CD4-positive, alpha-beta memory T cell (primary cell): Measurements from ENCODE around the gene GPR61. TPM values are rescaled to one million over a fixed set of nuclear protein-coding genes. Genes with fewer than 3 reads are reported as not detected.

Experiments
- CTCF ChIA-PET: fragments of 350-600 bp; sonication (Branson Sonifier 250); formaldehyde crosslinking; loops from one replicate; lab custom pipeline; 2021; ENCODE audit warnings: inconsistent platforms; ENCODE audit not compliant: partially characterized antibody; lab: Charles Lee
- POLR2A ChIA-PET: fragments of 350-600 bp; sonication (Branson Sonifier 250); formaldehyde crosslinking; loops from one replicate; lab custom pipeline; 2021; ENCODE audit not compliant: partially characterized antibody; lab: Charles Lee
- DNase-seq, 5 donors: peaks; one replicate each; pipeline versions ENCODE4 v3.0.0 to v3.0.0-alpha.2; 2020 to 2022; ENCODE audit warnings: mixed read lengths in 1 of 5
- H3K27ac ChIP-seq: one replicate; pipeline ENCODE4 v1.7.0; 2013; ENCODE audit warnings: low read depth, low read length
- H3K27me3 ChIP-seq: 2 replicates; pipeline ENCODE4 v1.7.0; 2013; ENCODE audit warnings: mild to moderate bottlenecking, low read length, moderate library complexity; ENCODE audit not compliant: insufficient read depth
- H3K36me3 ChIP-seq: 2 replicates; pipeline ENCODE4 v1.7.0; 2013; ENCODE audit warnings: mild to moderate bottlenecking, low read length, moderate library complexity; ENCODE audit not compliant: insufficient read depth
- H3K4me1 ChIP-seq: 2 replicates; pipeline ENCODE4 v1.7.0; 2013; ENCODE audit warnings: mild to moderate bottlenecking, low read length, moderate library complexity; ENCODE audit not compliant: insufficient read depth
- H3K4me3 ChIP-seq, 2 donors: one replicate each; pipeline ENCODE4 v1.7.0; 2013; ENCODE audit warnings: low read length in 2 of 2, mild to moderate bottlenecking in 1 of 2
- H3K9me3 ChIP-seq, 2 donors: one replicate each; pipeline ENCODE4 v1.7.0; 2013; ENCODE audit warnings: low read length in 2 of 2, control low read depth in 1 of 2; ENCODE audit not compliant: control insufficient read depth in 1 of 2
- H3K27ac Mint-ChIP-seq, 7 donors: one replicate each; pipeline ENCODE4 v1.8.0; 2020 to 2021; ENCODE audit warnings: mixed read lengths in 7 of 7, mild to moderate bottlenecking in 6 of 7, inconsistent platforms in 3 of 7, moderate library complexity in 3 of 7
- H3K27me3 Mint-ChIP-seq, 2 donors: one replicate each; pipeline ENCODE4 v1.8.0; 2020 to 2021; ENCODE audit warnings: mixed read lengths in 2 of 2
- H3K36me3 Mint-ChIP-seq, 2 donors: one replicate each; pipeline ENCODE4 v1.8.0; 2020 to 2021; ENCODE audit warnings: mixed read lengths in 2 of 2, inconsistent platforms in 1 of 2, mild to moderate bottlenecking in 1 of 2
- H3K4me1 Mint-ChIP-seq, 4 donors: one replicate each; pipeline ENCODE4 v1.8.0; 2020 to 2021; ENCODE audit warnings: mixed read lengths in 4 of 4, mild to moderate bottlenecking in 1 of 4
- H3K4me3 Mint-ChIP-seq, 8 donors: one replicate each; pipeline ENCODE4 v1.8.0; 2020 to 2021; ENCODE audit warnings: mixed read lengths in 8 of 8, mild to moderate bottlenecking in 7 of 8, moderate library complexity in 6 of 8, inconsistent platforms in 3 of 8
- H3K9me3 Mint-ChIP-seq, 8 donors: one replicate each; pipeline ENCODE4 v1.8.0; 2020 to 2021; ENCODE audit warnings: mixed read lengths in 8 of 8, mild to moderate bottlenecking in 5 of 8, inconsistent platforms in 3 of 8, moderate library complexity in 1 of 8
- intact Hi-C: fragments of 100-400 bp; cut with micrococcal nuclease; formaldehyde crosslinking; loops from one replicate; pipeline ENCODE4 v1.15.1; 2023
- polyA plus RNA-seq, 2 donors: library from polyadenylated mRNA; unstranded; fragments of 300-500 nt; fragmentation: Illumina TruSeq; gene quantifications; one replicate each; pipeline ENCODE4 v1.2.3, GENCODE V29; 2021
- total RNA-seq, 2 experiments: library from RNA; stranded (reverse); gene quantifications; one replicate each; pipeline ENCODE4 v1.2.3, GENCODE V29; 2021

The GPR61 gene
- total RNA-seq (under 1 TPM in 1 of 2 experiments, not detected in 1; 0.53 TPM), polyA plus RNA-seq (under 1 TPM; 0.35 to 0.84 TPM)

GRCh38 chr1:109539676-109540075 lies at the start of gene GPR61:
TSS of gene GPR61 (plus strand) at chr1:109539872. CDS start at chr1:109543023, 3,151 bp downstream.
- H3K4me1 Mint-ChIP-seq: peaks cover 0 to 1% (median 0%) of the 10 kb centered on the region in 4 donors
- no peaks in the 10 kb centered on the region for H3K36me3 Mint-ChIP-seq
- no peak within 1 kb of the TSS for H3K27ac ChIP-seq
- no peaks in the 10 kb centered on the region for H3K9me3 Mint-ChIP-seq
- DNase-seq: no peak
- ChIA-PET CTCF (interaction anchor here (1.4 to 21.4 kb wide), 3 partner anchors 9 to 93 kb away, joined by 4 to 1669 read pairs (median 314); partner anchors contain the start of genes AMIGO1, ATXN7L2 and CYB561D1), POLR2A (interaction anchor here (1.1 to 2.0 kb wide), 2 partner anchors 9 to 42 kb away, joined by 3 to 7 read pairs; partner anchors contain the start of gene GNAI3)
- peaks cover 0 to 2% of the 10 kb centered on the region in 2 donors for H3K27me3 Mint-ChIP-seq
- no peaks in the 10 kb centered on the region for H3K4me1 ChIP-seq
- no peaks in the 10 kb centered on the region for H3K9me3 ChIP-seq
- no peaks in the 10 kb centered on the region for H3K27me3 ChIP-seq
- H3K4me3 Mint-ChIP-seq: no peak within 1 kb of the TSS
- no peaks in the 10 kb centered on the region for H3K36me3 ChIP-seq
- H3K27ac Mint-ChIP-seq: peak within 1 kb of the TSS in 2 of 7 donors; percentile 31 to 59
- no peak within 1 kb of the TSS for H3K4me3 ChIP-seq
- intact Hi-C loops: no loop called here

- peak; percentile 63 to 73 (median 65) for DNase-seq
- peaks cover 6% of the 10 kb centered on the region for H3K36me3 ChIP-seq
- Mint-ChIP-seq H3K9me3 (no peaks in the 10 kb centered on the region), H3K27me3 (no peaks in the 10 kb centered on the region), H3K4me1 (peaks cover 7 to 33% (median 20%) of the 10 kb centered on the region in 4 donors), H3K4me3 (peak overlapping the region in 3 of 8 donors; percentile 15 to 65 (median 29)), H3K36me3 (peaks cover 10 to 33% of the 10 kb centered on the region in 2 donors), H3K27ac (peak overlapping the region in 1 of 7 donors; percentile 80)
- H3K9me3 ChIP-seq: no peaks in the 10 kb centered on the region
- intact Hi-C loops: loop anchor here (1.0 to 5.0 kb wide), 3 partner anchors 42 to 492 kb away; partner anchors contain the start of gene AHCYL1
- CTCF ChIA-PET: interaction anchor here (0.6 to 37.2 kb wide), 20 partner anchors 9 to 494 kb away, joined by 3 to 1669 read pairs (median 3); partner anchors contain the start of genes AHCYL1, AMIGO1, GNAI3 and GPR61
- H3K27me3 ChIP-seq: no peaks in the 10 kb centered on the region
- POLR2A ChIA-PET: interaction anchor here (0.8 to 23.6 kb wide), 7 partner anchors 9 to 68 kb away, joined by 3 to 438 read pairs (median 4); partner anchors contain the start of gene AMIGO1
- no peak overlapping the region for H3K4me3 ChIP-seq
- H3K27ac ChIP-seq: no peak overlapping the region
- H3K4me1 ChIP-seq: peaks cover 23% of the 10 kb centered on the region
These were observed 49.4 kb upstream of the GPR61 start for GRCh38 chr1:109490029-109490933.

GRCh38 chr1:109490934-109491302 lies 48.8 kb upstream of the GPR61 start:
- Histone ChIP-seq H3K9me3 (no peaks in the 10 kb centered on the region), H3K27ac (no peak overlapping the region), H3K36me3 (peaks cover 6% of the 10 kb centered on the region), H3K4me3 (no peak overlapping the region), H3K27me3 (no peaks in the 10 kb centered on the region), H3K4me1 (peaks cover 27% of the 10 kb centered on the region)
- Mint-ChIP-seq H3K27ac (peak overlapping the region in 1 of 7 donors; percentile 80), H3K36me3 (peaks cover 13 to 32% of the 10 kb centered on the region in 2 donors), H3K27me3 (no peaks in the 10 kb centered on the region), H3K4me3 (peak overlapping the region in 2 of 8 donors; percentile 29 to 65), H3K9me3 (no peaks in the 10 kb centered on the region), H3K4me1 (peaks cover 12 to 36% (median 24%) of the 10 kb centered on the region in 4 donors)
- ChIA-PET CTCF (interaction anchor here (0.8 to 37.2 kb wide), 20 partner anchors 7 to 494 kb away, joined by 3 to 1669 read pairs (median 3); partner anchors contain the start of genes AHCYL1, AMIGO1, ATXN7L2 and GNAI3), POLR2A (interaction anchor here (0.8 to 23.6 kb wide), 6 partner anchors 9 to 69 kb away, joined by 3 to 438 read pairs (median 7); partner anchors contain the start of gene AMIGO1)
- no peak for DNase-seq
- intact Hi-C loops: loop anchor here (1.0 to 5.0 kb wide), 3 partner anchors 41 to 491 kb away; partner anchors contain the start of gene AHCYL1

GRCh38 chr1:109491372-109491771 lies 48.3 kb upstream of the GPR61 start:
- Mint-ChIP-seq H3K36me3 (peaks cover 16 to 34% of the 10 kb centered on the region in 2 donors), H3K27me3 (no peaks in the 10 kb centered on the region), H3K27ac (peak overlapping the region in 2 of 7 donors; percentile 26 to 42), H3K4me3 (no peak overlapping the region), H3K4me1 (peaks cover 17 to 39% (median 27%) of the 10 kb centered on the region in 4 donors), H3K9me3 (no peaks in the 10 kb centered on the region)
- ChIA-PET CTCF (interaction anchor here (0.9 to 37.2 kb wide), 13 partner anchors 7 to 493 kb away, joined by 3 to 1669 read pairs (median 4); partner anchors contain the start of genes AHCYL1, AMIGO1, ATXN7L2 and GNAI3), POLR2A (interaction anchor here (0.9 to 23.6 kb wide), 4 partner anchors 8 to 53 kb away, joined by 3 to 438 read pairs (median 152); partner anchors contain the start of gene AMIGO1)
- Histone ChIP-seq H3K4me1 (peaks cover 31% of the 10 kb centered on the region), H3K4me3 (no peak overlapping the region), H3K36me3 (peaks cover 8% of the 10 kb centered on the region), H3K27ac (no peak overlapping the region), H3K27me3 (no peaks in the 10 kb centered on the region), H3K9me3 (no peaks in the 10 kb centered on the region)
- DNase-seq: no peak
- intact Hi-C loops: loop anchor here (5.0 kb wide), 2 partner anchors 229 to 491 kb away; partner anchors contain the start of gene AHCYL1

- DNase-seq: no peak
- Mint-ChIP-seq H3K27me3 (no peaks in the 10 kb centered on the region), H3K36me3 (peaks cover 15 to 41% of the 10 kb centered on the region in 2 donors), H3K9me3 (no peaks in the 10 kb centered on the region), H3K4me1 (peaks cover 25 to 48% (median 36%) of the 10 kb centered on the region in 4 donors), H3K27ac (peak overlapping the region in 1 of 7 donors; percentile 55), H3K4me3 (peak overlapping the region in 5 of 8 donors; percentile 13 to 49 (median 47))
- CTCF ChIA-PET: interaction anchor here (0.6 to 37.2 kb wide), 15 partner anchors 8 to 831 kb away, joined by 3 to 1669 read pairs (median 6); partner anchors contain the start of genes AMIGO1, ATXN7L2, GNAI3 and GPR61
- intact Hi-C loops: loop anchor here (5.0 kb wide), 2 partner anchors 230 to 490 kb away; partner anchors contain the start of gene AHCYL1
- POLR2A ChIA-PET: interaction anchor here (0.6 to 23.6 kb wide), 5 partner anchors 9 to 539 kb away, joined by 3 to 438 read pairs (median 206); partner anchors contain the start of genes AMIGO1, ATXN7L2 and PSMA5
- no peak overlapping the region for H3K4me3 ChIP-seq
- H3K9me3 ChIP-seq: no peaks in the 10 kb centered on the region
- peaks cover 17% of the 10 kb centered on the region for H3K36me3 ChIP-seq
- peaks cover 45% of the 10 kb centered on the region for H3K4me1 ChIP-seq
- H3K27me3 ChIP-seq: no peaks in the 10 kb centered on the region
- H3K27ac ChIP-seq: no peak overlapping the region
These were observed 46.9 kb upstream of the GPR61 start for GRCh38 chr1:109492779-109493178.

- peaks cover 15 to 41% of the 10 kb centered on the region in 2 donors for H3K36me3 Mint-ChIP-seq
- H3K9me3 Mint-ChIP-seq: no peaks in the 10 kb centered on the region
- no peaks in the 10 kb centered on the region for H3K27me3 ChIP-seq
- POLR2A ChIA-PET: interaction anchor here (0.6 to 23.6 kb wide), 5 partner anchors 10 to 538 kb away, joined by 3 to 438 read pairs (median 206); partner anchors contain the start of genes AMIGO1, ATXN7L2 and PSMA5
- no peaks in the 10 kb centered on the region for H3K27me3 Mint-ChIP-seq
- H3K27ac ChIP-seq: no peak overlapping the region
- intact Hi-C loops: loop anchor here (5.0 kb wide), 2 partner anchors 231 to 489 kb away; partner anchors contain the start of gene AHCYL1
- H3K27ac Mint-ChIP-seq: peak overlapping the region in 3 of 7 donors; percentile 29 to 95 (median 92)
- no peak overlapping the region for H3K4me3 ChIP-seq
- peaks cover 27 to 52% (median 41%) of the 10 kb centered on the region in 4 donors for H3K4me1 Mint-ChIP-seq
- CTCF ChIA-PET: interaction anchor here (0.6 to 37.2 kb wide), 18 partner anchors 9 to 831 kb away, joined by 3 to 1669 read pairs (median 6); partner anchors contain the start of genes AMIGO1, ATXN7L2, GNAI3 and GPR61
- DNase-seq: no peak
- H3K9me3 ChIP-seq: no peaks in the 10 kb centered on the region
- peak overlapping the region; percentile 58 to 97 (median 94) for H3K4me3 Mint-ChIP-seq
- peaks cover 17% of the 10 kb centered on the region for H3K36me3 ChIP-seq
- H3K4me1 ChIP-seq: peaks cover 50% of the 10 kb centered on the region
These were observed 46.4 kb upstream of the GPR61 start for GRCh38 chr1:109493227-109493626.
